Sigmoid colon (tissue), 7 donors: ENCODE measurements around the gene IL19. TPM values are rescaled to one million over a fixed set of nuclear protein-coding genes. Genes with fewer than 3 reads are reported as not detected.
A peak's percentile ranks its signal among the peaks of the same experiment; 100 is the strongest.

Experiments used
- DNase-seq: peaks from one replicate; pipeline ENCODE4 v3.0.0-alpha.2; 2019
- H3K27ac ChIP-seq, 4 donors: fragments of 200-600 bp; sonication (generic); one replicate each; pipeline ENCODE4 v1.5.1; 2016 to 2019; ENCODE audit warnings: mild to moderate bottlenecking in 1 of 4
- H3K27me3 ChIP-seq, 3 donors: fragments of 200-600 bp; sonication (generic); one replicate each; pipeline ENCODE4 v1.5.1; 2019; ENCODE audit warnings: mild to moderate bottlenecking in 1 of 3
- H3K36me3 ChIP-seq, 4 donors: fragments of 200-600 bp; sonication (generic); one replicate each; pipeline ENCODE4 v1.5.1; 2016 to 2019
- H3K4me1 ChIP-seq, 4 donors: fragments of 200-600 bp; sonication (generic); one replicate each; pipeline ENCODE4 v1.5.1; 2017 to 2019
- H3K4me3 ChIP-seq, 4 donors: fragments of 200-600 bp; sonication (generic); one replicate each; pipeline ENCODE4 v1.5.1; 2017 to 2019; ENCODE audit warnings: mild to moderate bottlenecking in 2 of 4, moderate library complexity in 1 of 4
- H3K9me3 ChIP-seq, 4 donors: fragments of 200-600 bp in 3 of 4; sonication (generic) in 3 of 4; one replicate each; pipeline versions ENCODE4 v1.5.1 to v1.6.1; 2013 to 2019
- EP300 ChIP-seq, 4 donors: sonication (generic); formaldehyde crosslinking; IDR thresholded peaks; one replicate each; pipeline ENCODE4 v1.6.1; 2017; ENCODE audit warnings: antibody characterized with exemption in 4 of 4
- POLR2A ChIP-seq, 2 donors: fragments of 450-650 bp; IDR thresholded peaks; one replicate each; pipeline ENCODE4 v1.6.1; 2016; ENCODE audit warnings: antibody characterized with exemption in 2 of 2, mild to moderate bottlenecking in 2 of 2, moderate library complexity in 2 of 2
- POLR2AphosphoS5 ChIP-seq, 4 donors: sonication (generic); formaldehyde crosslinking; IDR thresholded peaks; one replicate each; pipeline ENCODE4 v1.6.1; 2017; ENCODE audit warnings: antibody characterized with exemption in 4 of 4
- WGBS, 2 donors: extraction: QIAGEN DNeasy Blood & Tissue Kit; methylation state at CpG; one replicate each; pipeline ENCODE4 v1.1.7; 2013; 5-methylcytosine and 5-hydroxymethylcytosine counted together
- intact Hi-C: fragments of 100-400 bp; cut with DNase I; formaldehyde crosslinking; loops from one replicate; pipeline ENCODE4 v1.15.1; 2023
- polyA plus RNA-seq, 3 donors: library from polyadenylated mRNA; stranded (reverse); fragments of 200-250 nt; gene quantifications; one replicate each; pipeline ENCODE4 v1.2.3, GENCODE V29; 2013
- total RNA-seq, 4 donors: library from RNA; depleted of rRNA; stranded (reverse); fragments of >200 nt; gene quantifications; one replicate each; pipeline ENCODE4 v1.1.0, GENCODE V29; 2016
- TF ChIP-seq, protein P1 (sequence below), 4 experiments: fragments of 450-650 bp in 3 of 4; fragments of 200-600 bp in 1 of 4; IDR thresholded peaks; one replicate each; pipeline ENCODE4 v1.5.1; 2016 to 2019; ENCODE audit warnings: antibody characterized with exemption in 4 of 4, mild to moderate bottlenecking in 3 of 4, moderate library complexity in 2 of 4
- donor health status: healthy with polysubstance abuse.
- donor health status: Bipolar disorder and iron deficiency.
- donor health status: healthy.

IL19 gene
- total and polyA plus RNA-seq, 7 donors: 0.10 TPM; not detected in 6

DNA sequence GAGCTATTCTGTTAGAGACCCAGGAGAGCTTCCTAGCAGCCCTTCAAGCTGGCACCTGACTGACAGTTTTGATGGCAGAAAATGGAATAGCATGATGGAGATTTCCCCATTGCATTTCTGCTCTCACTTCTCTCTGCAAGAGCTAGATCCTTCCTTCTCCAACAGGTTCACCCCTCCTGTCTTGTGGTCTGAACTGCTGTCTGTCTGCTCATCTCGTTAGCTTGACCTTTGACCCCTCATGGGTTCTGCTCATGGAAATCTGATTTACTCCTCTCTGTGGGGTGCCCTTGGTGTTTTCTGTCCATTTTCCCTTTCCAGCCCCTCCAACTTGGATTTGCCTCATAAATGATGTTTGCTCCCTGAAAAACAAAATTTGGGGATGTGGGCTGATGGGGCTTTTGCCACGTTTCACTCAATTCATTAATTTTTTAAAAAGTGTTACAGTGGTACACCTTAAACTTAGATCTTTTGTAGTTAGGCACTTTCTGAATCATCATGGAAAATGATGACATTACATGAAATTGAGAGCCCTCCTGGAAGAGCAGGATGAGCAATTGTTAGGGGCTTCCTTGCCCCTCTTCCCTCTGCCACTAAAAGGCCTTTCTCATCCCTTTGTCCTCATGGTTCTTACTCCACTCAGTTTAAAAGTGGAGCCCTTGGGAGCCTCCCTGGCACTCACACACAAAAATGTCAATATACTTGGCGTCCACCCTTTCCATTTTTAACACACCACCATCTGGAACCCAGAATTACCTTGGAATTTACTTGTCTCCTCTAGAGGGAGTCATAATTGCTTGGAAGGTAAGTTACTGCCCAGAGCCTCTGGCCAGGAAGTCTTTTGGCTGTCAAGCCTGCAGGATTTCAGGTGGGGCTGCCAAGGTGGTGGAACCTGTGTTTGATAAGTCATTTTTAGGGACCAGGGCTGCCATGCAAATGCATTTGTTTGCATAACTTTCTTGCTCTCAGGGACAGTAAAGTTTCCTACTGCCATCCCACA is 31.9 kb upstream of the IL19 start:
- TF ChIP-seq POLR2AphosphoS5 (IDR thresholded peaks at IDR 0.05) (peak in 1 of 4 donors; percentile 3), EP300 (IDR thresholded peaks at IDR 0.05) (no peak)
- H3K36me3 ChIP-seq: peaks cover 3 to 13% (median 5%) of the 10 kb centered on the region in 4 donors
- intact Hi-C loops: no loop called here
- no peaks in the 10 kb centered on the region for H3K27me3 ChIP-seq
- H3K4me3 ChIP-seq: no peak overlapping the region
- 49 to 57% methylated on average over 3 of the region's 3 CpGs for WGBS, 2 donors
- peaks cover 0 to 26% (median 17%) of the 10 kb centered on the region in 4 donors for H3K4me1 ChIP-seq
- H3K9me3 ChIP-seq: no peaks in the 10 kb centered on the region
- DNase-seq: no peak
- H3K27ac ChIP-seq: no peak overlapping the region

DNA sequence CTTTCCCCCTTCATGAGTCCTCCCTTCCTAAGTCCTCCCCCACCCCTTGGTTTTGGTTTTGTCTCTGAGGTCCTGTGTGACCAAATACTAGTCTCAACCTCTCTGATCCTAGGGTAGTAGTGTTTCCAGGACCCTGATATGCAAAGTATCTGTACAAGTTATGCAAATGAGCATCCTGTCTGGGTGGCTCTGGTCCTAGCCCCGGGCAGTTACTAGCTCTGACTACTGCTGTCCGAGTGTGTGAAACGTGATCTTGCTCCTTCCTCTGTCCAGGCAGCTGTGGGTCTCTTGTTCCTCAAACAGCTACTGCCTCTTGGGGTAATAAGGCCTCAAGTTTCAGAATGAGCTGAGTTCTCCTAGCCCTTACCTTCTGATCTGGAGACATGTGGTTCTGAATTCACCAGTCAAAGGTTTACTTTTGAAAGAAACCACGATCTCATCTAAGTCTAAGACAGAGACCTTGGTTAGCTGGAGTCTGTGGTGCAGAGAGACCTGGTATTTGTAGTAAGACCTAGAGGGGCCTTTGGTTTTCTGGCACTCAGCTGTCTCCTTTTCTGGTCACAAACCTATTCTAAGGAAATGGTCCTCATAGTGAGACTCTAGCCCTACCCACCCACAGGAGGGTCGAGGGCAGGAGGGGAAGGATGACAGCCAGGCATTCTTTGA is 31.0 kb upstream of the IL19 start:
- H3K36me3 ChIP-seq: peaks cover 0 to 10% (median 1%) of the 10 kb centered on the region in 4 donors
- H3K9me3 ChIP-seq: no peaks in the 10 kb centered on the region
- peaks cover 0 to 26% (median 17%) of the 10 kb centered on the region in 4 donors for H3K4me1 ChIP-seq
- intact Hi-C loops: no loop called here
- no peak for TF ChIP-seq POLR2A (IDR thresholded peaks at IDR 0.05)
- WGBS, 2 donors: 33 to 56% methylated on average over 5 of the region's 5 CpGs
- H3K4me3 ChIP-seq: no peak overlapping the region
- H3K27ac ChIP-seq: no peak overlapping the region
- DNase-seq: no peak
- no peaks in the 10 kb centered on the region for H3K27me3 ChIP-seq

DNA sequence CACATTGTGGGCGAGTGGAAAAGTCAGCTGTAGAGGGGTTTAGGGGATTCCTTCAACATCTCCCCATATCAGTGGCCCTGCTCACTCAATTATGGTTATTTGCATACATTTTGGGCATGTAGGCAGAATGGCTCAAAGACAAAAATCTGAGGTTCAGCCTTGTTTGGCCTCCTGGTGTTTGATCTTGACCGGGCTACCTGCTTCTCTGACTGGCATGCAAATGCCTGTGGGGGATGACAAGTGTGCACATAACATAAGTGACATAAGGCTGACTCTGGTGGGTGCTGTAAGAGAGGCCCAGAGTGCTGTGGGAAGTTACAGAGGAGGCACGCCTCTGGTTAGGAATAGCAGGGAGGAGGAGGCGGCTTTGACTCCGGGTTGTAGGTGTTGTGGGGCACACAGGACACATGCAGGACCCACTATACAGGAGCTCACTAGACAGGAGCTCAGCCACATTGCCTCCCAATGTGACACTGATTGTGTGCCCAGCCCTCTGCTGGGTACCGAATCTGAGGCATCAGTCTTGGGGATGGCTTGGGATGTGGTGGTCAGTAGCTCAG is 29.4 kb upstream of the IL19 start:
- WGBS, 2 donors: 85 to 89% methylated on average over 6 of the region's 6 CpGs
- intact Hi-C loops: no loop called here
- Histone ChIP-seq H3K4me1 (peaks cover 0 to 26% (median 15%) of the 10 kb centered on the region in 4 donors), H3K9me3 (no peaks in the 10 kb centered on the region), H3K27ac (no peak overlapping the region), H3K27me3 (no peaks in the 10 kb centered on the region), H3K36me3 (no peaks in the 10 kb centered on the region), H3K4me3 (no peak overlapping the region)
- TF ChIP-seq POLR2A (IDR thresholded peaks at IDR 0.05) (no peak), EP300 (IDR thresholded peaks at IDR 0.05) (no peak), POLR2AphosphoS5 (IDR thresholded peaks at IDR 0.05) (no peak)
- TF ChIP-seq, protein P1, sequence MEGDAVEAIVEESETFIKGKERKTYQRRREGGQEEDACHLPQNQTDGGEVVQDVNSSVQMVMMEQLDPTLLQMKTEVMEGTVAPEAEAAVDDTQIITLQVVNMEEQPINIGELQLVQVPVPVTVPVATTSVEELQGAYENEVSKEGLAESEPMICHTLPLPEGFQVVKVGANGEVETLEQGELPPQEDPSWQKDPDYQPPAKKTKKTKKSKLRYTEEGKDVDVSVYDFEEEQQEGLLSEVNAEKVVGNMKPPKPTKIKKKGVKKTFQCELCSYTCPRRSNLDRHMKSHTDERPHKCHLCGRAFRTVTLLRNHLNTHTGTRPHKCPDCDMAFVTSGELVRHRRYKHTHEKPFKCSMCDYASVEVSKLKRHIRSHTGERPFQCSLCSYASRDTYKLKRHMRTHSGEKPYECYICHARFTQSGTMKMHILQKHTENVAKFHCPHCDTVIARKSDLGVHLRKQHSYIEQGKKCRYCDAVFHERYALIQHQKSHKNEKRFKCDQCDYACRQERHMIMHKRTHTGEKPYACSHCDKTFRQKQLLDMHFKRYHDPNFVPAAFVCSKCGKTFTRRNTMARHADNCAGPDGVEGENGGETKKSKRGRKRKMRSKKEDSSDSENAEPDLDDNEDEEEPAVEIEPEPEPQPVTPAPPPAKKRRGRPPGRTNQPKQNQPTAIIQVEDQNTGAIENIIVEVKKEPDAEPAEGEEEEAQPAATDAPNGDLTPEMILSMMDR (IDR thresholded peaks at IDR 0.05): no peak
- DNase-seq: no peak

DNA sequence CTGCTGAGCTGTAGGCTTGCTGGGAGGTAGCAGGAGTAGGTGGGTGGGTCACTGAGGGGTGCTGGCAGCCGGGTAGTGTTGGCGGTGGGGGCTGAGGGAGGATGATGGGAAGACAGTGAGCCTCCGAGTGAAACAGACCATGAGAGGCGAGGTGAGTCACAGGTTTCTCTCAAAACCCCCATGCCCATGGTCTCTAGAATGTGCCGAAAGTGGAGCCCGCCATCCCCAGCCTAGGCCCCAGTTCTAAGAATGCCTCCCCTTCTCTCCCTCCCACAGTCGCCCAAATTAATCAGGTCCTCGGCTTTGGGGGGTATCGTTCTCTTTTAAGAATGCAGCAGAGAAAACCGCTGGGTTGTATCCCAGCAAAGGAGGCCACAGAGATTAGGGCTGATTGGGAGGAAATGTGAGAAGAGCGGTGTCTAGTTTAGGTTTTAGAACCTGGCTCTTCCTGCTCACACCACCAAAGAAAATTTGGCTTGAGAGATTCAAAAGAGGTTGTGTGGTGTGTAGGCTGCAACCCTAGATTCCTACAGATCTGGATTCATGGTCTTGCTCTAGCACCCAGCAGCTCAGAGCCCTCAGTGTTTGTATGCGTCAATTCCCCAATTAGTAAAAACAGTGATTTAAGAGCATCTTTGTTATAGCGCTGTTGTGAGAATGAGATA is 27.7 kb upstream of the IL19 start:
- Histone ChIP-seq H3K36me3 (no peaks in the 10 kb centered on the region), H3K27ac (no peak overlapping the region), H3K9me3 (no peaks in the 10 kb centered on the region), H3K4me3 (no peak overlapping the region), H3K27me3 (no peaks in the 10 kb centered on the region), H3K4me1 (peaks cover 0 to 13% (median 8%) of the 10 kb centered on the region in 4 donors)
- WGBS, 2 donors: 72 to 76% methylated on average over 13 of the region's 13 CpGs
- no peak for DNase-seq
- TF ChIP-seq EP300 (IDR thresholded peaks at IDR 0.05) (no peak), POLR2A (IDR thresholded peaks at IDR 0.05) (no peak), POLR2AphosphoS5 (IDR thresholded peaks at IDR 0.05) (no peak)
- TF ChIP-seq, protein P1 (IDR thresholded peaks at IDR 0.05): no peak
- intact Hi-C loops: no loop called here

DNA sequence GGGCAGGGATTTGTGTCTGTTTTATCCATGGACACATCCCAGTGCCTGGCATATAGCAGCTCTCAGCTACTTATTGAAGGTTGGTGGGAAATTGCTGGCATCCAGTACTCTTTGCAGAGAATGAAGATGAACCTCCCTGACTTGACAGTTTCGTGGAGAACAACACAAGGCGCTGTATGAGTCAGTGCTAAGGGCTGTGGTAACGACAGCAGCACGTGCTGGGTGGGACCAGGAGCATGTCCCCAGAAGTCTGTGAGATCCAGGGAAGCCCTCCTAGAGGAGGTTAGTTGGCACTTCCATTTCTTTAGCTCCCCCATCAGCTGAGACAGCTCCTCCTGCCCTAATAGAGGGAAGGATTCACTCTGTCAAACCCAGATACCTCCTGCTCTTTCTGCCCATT is 25.9 kb upstream of the IL19 start:
- Histone ChIP-seq H3K36me3 (no peaks in the 10 kb centered on the region), H3K4me1 (no peaks in the 10 kb centered on the region), H3K27me3 (no peaks in the 10 kb centered on the region), H3K4me3 (no peak overlapping the region), H3K9me3 (no peaks in the 10 kb centered on the region), H3K27ac (no peak overlapping the region)
- TF ChIP-seq POLR2A (IDR thresholded peaks at IDR 0.05) (no peak), POLR2AphosphoS5 (IDR thresholded peaks at IDR 0.05) (no peak), EP300 (IDR thresholded peaks at IDR 0.05) (no peak)
- TF ChIP-seq, protein P1 (IDR thresholded peaks at IDR 0.05): no peak
- intact Hi-C loops: no loop called here
- WGBS, 2 donors: 50 to 68% methylated on average over 4 of the region's 4 CpGs
- DNase-seq: no peak
